ENCODE data around the gene MSI2.
A peak's percentile ranks its signal among the peaks of the same experiment; 100 is the strongest.

The MSI2 gene

DNA sequence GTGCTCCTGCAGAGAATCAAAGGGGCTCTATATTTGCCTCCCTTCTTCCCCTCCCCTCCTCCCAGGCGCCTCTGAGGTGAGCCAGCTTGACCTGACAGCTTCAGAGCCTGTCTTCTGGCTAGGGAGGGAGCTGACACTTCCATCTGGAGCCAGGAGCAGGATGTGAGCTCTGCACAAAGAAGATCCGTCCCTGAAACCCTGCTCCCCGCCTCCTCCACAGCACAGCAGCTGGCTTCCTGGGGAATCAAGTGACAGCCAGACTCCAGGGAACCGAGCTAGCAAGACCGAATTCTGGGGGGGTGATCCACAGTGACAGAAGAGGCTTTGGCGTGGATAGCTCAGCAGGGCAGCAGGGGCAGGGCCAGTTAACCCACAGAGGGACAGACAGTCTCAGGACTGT lies 451.6 kb downstream of the MSI2 start:
- H3K4me3 ChIP-seq (ENCODE audit: low read depth, low read length): no peak overlapping the region
- peak; percentile 60 for DNase-seq
- no peaks in the 10 kb centered on the region for H3K9me3 ChIP-seq
- no peaks in the 10 kb centered on the region for H3K36me3 ChIP-seq
- H3K4me1 ChIP-seq: peaks cover 13% of the 10 kb centered on the region
- TF ChIP-seq, protein P1, sequence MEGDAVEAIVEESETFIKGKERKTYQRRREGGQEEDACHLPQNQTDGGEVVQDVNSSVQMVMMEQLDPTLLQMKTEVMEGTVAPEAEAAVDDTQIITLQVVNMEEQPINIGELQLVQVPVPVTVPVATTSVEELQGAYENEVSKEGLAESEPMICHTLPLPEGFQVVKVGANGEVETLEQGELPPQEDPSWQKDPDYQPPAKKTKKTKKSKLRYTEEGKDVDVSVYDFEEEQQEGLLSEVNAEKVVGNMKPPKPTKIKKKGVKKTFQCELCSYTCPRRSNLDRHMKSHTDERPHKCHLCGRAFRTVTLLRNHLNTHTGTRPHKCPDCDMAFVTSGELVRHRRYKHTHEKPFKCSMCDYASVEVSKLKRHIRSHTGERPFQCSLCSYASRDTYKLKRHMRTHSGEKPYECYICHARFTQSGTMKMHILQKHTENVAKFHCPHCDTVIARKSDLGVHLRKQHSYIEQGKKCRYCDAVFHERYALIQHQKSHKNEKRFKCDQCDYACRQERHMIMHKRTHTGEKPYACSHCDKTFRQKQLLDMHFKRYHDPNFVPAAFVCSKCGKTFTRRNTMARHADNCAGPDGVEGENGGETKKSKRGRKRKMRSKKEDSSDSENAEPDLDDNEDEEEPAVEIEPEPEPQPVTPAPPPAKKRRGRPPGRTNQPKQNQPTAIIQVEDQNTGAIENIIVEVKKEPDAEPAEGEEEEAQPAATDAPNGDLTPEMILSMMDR (IDR thresholded peaks at IDR 0.05; ENCODE audit: low read depth, low read length): no peak
- H3K27me3 ChIP-seq: no peaks in the 10 kb centered on the region

DNA sequence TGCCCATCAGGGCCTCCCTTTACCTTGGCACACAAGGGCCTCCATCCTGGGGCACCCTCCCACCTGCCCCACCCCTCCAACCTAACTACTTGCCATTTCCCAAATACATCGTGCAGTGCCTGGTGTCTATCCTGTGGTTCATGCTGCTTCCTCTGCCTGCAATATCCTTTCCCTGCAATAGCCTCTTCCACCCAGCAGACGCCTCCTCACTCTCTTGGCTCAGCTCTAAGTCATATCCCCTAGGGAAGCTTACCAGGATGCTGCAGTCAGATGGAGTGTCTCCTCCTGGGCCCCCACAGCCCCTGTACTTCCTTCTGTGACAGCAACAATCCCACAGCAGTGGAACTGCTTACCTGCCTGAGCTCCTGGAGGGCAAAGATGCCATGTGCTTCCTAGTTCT lies 452.1 kb downstream of the MSI2 start:
- Histone ChIP-seq H3K4me3 (ENCODE audit: low read depth, low read length) (no peak overlapping the region), H3K36me3 (no peaks in the 10 kb centered on the region), H3K9me3 (no peaks in the 10 kb centered on the region), H3K4me1 (peaks cover 13% of the 10 kb centered on the region), H3K27me3 (no peaks in the 10 kb centered on the region)
- TF ChIP-seq, protein P1 (IDR thresholded peaks at IDR 0.05; ENCODE audit: low read depth, low read length): peak; percentile 24; the same call in 1 of the 2 replicates
- no peak for DNase-seq

DNA sequence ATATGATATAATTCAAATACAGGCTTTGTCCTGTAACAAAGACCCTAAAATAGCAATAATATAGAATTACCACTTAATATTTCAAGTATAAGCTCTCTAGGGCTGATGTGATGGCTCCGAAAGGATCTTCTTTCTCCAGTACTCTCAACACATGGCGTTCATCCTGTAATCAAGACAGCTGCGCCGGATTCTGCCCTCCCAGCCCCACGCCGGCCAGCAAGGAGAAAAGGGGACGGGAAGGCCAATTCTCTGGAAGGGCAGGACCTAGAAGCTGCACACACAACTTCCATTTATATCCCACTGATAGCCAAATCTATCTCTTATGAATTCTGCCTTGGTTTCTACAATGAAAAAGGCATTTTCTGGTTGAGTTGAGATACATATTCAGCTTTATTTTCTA lies 456.8 kb downstream of the MSI2 start:
- peaks cover 5% of the 10 kb centered on the region for H3K4me1 ChIP-seq
- no peaks in the 10 kb centered on the region for H3K27me3 ChIP-seq
- H3K9me3 ChIP-seq: no peaks in the 10 kb centered on the region
- no peak for DNase-seq
- TF ChIP-seq, protein P1 (IDR thresholded peaks at IDR 0.05; ENCODE audit: low read depth, low read length): no peak
- H3K4me3 ChIP-seq (ENCODE audit: low read depth, low read length): no peak overlapping the region
- H3K36me3 ChIP-seq: no peaks in the 10 kb centered on the region

DNA sequence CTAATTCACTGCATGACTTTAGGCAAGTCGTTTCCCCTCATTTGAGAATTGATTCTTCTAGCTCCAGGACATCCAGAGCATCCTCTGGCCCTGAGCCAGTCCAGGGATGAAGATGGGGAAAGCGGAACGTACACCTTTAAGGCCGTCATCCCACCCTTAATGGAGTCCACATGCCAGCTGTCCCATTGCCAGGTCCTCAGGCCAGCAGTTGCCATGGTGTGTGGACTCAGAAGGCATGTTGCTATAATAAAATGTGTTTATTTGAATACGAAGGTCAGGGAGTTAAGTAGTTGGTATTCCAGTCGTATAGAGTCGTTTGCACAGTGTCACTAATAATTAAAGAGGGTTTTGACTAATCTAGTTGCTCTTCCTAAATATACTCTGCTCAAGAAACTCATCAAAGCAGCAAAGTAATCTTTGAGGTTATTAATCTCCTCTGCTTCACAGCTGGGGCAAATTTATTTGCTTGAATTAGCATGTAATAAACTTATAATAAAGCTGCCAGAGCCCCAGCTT lies 458.4 kb downstream of the MSI2 start:
- Histone ChIP-seq H3K4me3 (ENCODE audit: low read depth, low read length) (no peak overlapping the region), H3K4me1 (no peaks in the 10 kb centered on the region; the same call in 1 of the 2 replicates), H3K27me3 (no peaks in the 10 kb centered on the region), H3K9me3 (no peaks in the 10 kb centered on the region), H3K36me3 (no peaks in the 10 kb centered on the region)
- TF ChIP-seq, protein P1 (IDR thresholded peaks at IDR 0.05; ENCODE audit: low read depth, low read length): no peak
- no peak for DNase-seq

DNA sequence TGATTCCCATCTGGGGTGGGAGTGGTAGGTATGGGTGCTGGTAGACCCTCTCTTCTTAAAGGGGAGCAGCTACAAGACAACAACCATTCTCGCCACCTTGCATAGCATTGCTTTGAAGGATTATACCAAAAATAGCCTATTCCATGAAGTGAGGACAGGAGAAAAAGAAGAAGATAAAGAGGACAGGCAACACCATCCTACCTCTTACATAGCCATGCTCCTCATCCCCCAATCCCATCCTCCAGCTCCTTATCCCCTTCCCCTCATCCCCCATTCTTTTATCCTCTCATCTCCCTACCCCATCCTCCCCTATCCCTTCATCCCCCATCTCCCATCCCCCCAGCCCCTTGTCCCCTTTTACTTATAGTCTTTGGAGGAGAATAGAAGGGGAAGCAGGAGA lies 459.7 kb downstream of the MSI2 start:
- H3K36me3 ChIP-seq: no peaks in the 10 kb centered on the region
- H3K9me3 ChIP-seq: no peaks in the 10 kb centered on the region
- H3K4me3 ChIP-seq (ENCODE audit: low read depth, low read length): no peak overlapping the region
- no peaks in the 10 kb centered on the region for H3K27me3 ChIP-seq
- no peak for DNase-seq
- TF ChIP-seq, protein P1 (IDR thresholded peaks at IDR 0.05; ENCODE audit: low read depth, low read length): no peak
- no peaks in the 10 kb centered on the region; the same call in 1 of the 2 replicates for H3K4me1 ChIP-seq

DNA sequence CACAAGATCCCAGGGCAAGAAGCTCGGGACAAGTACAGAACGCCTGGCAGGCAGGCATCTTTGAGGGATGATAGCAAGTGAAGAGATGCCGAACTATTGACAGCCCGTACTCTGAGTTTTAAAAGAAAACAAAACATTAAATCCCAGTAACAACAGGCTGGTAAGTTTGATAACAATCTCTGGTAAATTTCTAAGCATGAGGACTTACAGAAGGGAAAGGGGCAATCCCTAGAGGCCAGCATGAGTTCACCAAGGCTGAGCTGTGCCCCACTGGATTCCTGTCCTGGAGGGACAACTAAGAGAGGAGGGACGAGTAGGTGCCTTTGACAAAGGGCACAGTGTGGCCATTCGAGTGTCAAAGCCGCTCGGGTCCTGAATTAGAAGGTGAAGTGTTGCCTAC lies 462.6 kb downstream of the MSI2 start:
- TF ChIP-seq, protein P1 (IDR thresholded peaks at IDR 0.05; ENCODE audit: low read depth, low read length): no peak
- H3K4me1 ChIP-seq: peaks cover 5% of the 10 kb centered on the region

More for the DNA sequence above, 462.6 kb downstream of the MSI2 start:
- H3K9me3 ChIP-seq: no peaks in the 10 kb centered on the region
- no peaks in the 10 kb centered on the region for H3K27me3 ChIP-seq
- no peaks in the 10 kb centered on the region for H3K36me3 ChIP-seq
- DNase-seq: no peak
- H3K4me3 ChIP-seq (ENCODE audit: low read depth, low read length): no peak overlapping the region
